GM18517 (cell line): Measurements from ENCODE around the gene SLCO2B1.

Experiments used
- ATAC-seq: cut with Tn5 transposase; IDR thresholded peaks from one replicate; pipeline ENCODE4 v1.9.1; 2021; ENCODE audit warnings: mild to moderate bottlenecking, moderate library complexity; ENCODE audit not compliant: unreplicated experiment

Gene SLCO2B1

DNA sequence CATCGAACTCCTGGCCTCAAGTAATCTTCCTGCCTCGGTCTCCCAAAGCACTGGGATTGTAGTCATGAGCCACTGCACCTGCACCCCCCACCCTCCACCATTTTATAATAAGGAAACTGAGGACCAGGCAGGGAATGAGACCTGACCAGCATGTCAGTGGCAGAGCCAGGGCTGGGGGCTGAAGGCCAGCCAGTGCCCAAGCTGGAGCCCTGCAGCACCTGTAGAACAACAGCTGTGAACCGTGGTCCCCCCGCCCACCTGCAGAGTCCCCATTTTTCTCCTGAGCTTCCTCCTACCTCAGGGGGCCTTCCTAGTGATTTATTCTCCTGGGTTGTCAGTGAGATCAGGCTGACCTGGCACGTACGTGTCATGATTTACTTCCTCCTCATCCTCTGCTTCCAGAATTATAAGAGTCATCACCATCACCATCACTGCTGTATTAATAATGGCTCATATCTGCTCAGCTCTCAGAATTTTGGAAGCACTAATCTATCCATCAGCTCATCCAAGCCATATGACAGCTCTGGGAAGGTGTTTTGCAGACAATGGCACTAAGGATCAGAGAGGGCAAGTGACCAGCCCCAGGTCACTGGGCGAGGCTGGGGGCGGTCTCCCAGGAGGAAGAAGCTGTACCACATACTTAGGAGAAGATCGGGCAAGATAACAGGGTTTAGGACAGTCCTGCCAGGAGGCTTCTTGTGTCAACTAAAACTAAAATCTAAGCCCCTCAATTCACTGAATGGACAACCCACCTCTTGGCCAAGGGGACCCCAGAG is 5.5 kb upstream of the SLCO2B1 start:
- ATAC-seq, result no peak

DNA sequence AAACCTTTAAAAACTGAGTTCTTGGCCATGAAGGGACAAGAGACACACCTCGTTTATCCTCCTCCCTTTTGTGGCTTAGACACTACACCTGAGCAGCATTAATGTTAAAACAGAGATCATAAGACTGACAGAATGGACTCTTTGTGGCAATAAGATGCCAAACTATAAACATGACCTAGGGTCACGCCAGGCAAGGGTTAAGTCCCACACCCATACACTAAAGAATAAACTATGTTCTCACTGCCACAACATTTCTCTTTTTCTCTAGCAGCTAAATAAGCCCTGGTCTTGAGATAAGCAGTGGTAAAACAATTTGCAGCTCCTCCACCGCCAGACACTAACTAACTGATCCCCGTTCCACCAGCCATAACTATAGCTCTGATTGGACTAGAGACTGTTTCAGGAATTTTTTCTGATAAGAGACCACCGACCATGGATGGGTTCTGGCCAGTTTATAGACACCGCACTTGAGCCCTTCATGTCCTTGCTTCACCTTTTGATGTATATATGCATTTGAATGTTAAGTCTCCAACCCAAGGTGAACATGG is 4.9 kb upstream of the SLCO2B1 start:
- ATAC-seq, result no peak

DNA sequence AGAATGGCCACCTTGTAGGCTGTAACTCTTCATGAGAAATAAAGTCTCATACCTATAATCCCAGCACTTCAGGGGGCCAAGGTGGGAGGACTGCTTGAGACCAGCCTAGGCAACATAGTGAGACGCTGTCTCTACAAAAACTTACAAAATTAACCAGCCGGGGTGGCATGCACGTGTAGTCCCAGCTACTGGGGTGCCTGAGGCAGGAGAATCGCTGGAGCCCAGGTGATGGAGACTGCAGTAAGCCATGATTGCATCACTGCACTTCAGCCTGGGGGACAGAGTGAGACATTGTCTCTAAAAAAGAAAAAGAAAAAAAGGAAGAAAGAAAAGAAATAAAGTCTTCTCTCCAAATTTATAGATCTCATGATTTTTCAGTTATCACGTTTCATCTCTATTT is 4.2 kb upstream of the SLCO2B1 start:
- ATAC-seq, result no peak

DNA sequence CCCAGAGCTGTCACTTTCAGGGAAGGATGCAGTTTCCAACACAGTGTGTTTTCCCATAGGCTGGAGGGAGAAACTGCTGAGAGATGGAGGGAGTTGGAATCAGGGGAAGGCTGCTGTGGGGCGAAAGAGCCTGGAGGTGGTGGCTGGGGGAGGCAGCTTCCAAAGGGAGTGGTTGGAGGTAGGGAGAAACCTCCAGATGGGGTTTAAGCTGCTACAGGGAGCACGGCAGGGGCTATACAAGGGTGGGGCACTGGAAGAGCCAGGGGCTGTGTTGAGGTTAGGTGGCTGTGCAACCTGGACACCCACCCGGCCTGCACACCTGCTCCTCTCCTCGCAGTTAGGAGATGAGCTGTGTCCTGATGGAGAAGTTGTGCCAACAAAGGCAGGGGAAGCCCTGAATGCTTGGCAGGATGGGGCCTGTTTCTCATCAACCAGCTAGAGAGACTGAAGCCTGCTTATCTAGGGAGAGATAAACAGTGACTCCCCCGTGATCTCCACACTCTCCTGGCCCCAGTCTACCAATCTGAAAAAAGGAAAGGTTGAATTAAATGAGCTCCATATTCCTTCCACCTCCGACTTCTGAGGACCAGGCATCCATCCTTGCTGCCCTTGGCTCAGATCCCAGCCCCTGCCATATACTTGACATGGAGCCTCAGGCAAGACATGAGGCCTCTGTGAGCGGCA is 3.6 kb upstream of the SLCO2B1 start:
- no peak for ATAC-seq

DNA sequence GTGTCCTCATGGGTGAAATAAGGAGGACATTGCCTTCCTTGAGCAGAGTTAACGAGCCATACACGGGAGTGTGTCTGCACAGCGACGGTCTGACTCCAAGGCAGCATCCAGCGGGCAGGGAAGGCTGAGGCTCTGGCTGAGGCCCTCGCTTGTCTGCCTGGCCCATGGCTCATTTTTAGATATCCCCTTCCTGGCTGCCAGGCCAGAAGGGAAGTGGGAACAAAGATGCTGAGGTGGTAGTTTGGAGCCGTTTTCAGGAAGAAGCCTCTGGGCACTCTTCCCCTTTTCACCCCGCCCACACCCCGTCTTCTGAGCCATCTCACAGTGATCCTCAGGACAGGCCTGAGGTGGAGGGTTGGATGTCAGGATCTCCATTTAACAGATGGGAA is 3.0 kb upstream of the SLCO2B1 start:
- ATAC-seq, result no peak

DNA sequence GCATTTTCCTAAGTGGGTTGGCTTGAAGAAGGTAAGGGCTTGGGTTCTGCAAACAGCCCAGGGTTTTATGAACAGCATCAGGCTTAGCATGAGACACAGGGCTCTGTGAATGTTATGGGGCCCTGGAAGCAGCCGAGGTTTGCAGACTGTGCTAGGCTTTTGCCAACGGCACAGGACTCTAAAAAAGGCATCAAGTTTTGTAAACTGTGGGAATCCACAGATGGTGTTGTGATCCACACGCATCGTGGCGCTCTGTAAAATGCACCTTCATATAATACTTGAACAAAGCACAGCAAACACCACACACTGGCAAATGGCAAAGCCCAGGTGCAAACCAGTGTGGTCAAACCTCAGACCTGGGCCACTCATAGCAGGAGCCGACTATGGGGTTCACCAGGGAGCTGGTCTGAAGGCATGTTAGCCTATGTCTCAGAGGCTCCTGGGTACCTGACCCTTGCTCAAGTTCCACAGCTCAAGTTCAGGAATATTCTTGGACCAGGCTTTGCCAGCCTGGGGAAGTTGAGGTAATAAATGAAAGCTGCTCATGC is 2.4 kb upstream of the SLCO2B1 start:
- no peak for ATAC-seq

DNA sequence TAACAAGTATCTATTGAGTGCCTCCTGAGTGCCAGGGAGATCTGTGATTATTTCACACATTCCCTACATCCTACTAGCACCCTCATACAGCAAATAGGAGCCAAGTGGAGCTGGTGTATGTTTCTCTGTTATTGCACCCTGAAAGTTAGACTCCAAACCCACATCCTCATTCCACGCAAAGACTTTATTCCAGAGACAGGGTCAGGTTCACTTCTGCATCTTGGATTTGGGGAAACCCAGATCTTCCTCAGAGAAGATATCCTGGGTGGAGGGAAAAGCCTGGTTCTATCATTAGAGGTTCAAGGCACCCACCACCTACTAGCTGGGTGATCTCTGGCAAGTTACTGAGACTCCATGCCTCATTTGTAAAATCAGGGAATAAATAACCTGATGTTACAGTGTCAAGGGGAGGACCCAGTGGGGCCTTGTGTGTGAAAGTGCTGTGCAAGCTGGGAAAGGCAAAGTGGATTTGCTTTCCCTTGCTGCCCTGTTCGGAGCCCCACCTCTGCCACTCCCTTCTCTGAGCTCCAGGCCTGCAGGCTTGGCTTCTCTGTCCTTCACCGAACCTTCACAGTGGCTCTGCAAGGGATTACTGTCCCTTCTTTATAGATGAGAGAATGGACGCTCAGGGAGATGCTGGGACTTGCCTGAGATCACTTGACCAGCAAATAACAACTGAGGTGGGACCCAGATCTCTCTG is 991 bp upstream of the SLCO2B1 start:
- no peak for ATAC-seq

DNA sequence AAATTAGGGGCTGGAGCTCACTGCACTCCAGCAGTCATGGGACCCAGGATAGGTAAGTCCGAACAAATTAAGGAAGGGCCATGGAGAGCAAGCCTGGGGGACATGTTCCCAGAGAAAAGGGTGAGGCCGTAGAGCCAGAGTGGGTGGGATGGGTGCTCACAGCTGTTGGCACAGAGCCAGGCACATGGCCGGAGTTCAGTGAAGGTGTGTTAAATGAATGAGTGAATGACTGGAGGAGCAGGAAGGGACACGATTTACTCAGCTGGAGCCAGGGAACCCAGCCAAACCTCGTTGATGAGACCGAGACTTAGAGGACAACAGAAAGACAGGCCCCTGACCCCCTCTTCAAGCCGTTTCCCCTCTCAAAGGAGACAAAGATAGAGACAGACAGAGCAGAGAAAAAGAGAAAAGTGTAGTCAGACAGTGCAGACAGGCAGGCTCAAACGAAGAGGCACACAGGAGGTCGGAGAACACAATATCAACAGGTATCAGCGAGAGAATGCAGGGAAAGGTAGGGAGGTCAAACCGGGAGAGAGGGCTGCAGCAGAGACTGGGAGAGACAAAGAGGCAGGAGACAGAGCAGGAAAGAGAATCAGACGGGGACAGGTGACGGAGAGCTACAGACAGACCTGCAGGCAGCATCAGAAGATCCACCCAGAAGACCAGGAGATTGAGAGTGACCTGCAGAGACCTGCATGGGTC is 590 bp downstream of the SLCO2B1 start:
- ATAC-seq, result no peak

DNA sequence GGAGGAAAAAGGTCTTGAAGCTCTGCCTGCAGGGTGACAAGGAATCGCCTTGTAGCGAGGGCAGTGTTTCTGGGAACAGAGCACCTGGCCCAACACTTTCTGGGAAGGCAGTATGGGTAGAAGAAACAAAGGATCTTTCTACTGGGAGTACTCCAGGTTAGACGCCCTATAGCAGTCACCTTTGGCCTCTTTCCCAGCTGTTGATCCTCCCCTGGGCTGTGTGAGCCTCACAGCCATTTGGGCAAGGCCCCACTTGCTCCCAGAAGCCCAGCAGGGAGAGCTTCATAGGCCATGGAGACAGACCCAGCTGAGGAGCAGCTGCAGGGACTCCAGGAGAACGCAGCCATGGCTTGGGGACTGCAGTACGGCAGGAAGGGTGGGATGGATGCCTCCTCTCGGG is 1.2 kb downstream of the SLCO2B1 start:
- no peak for ATAC-seq

DNA sequence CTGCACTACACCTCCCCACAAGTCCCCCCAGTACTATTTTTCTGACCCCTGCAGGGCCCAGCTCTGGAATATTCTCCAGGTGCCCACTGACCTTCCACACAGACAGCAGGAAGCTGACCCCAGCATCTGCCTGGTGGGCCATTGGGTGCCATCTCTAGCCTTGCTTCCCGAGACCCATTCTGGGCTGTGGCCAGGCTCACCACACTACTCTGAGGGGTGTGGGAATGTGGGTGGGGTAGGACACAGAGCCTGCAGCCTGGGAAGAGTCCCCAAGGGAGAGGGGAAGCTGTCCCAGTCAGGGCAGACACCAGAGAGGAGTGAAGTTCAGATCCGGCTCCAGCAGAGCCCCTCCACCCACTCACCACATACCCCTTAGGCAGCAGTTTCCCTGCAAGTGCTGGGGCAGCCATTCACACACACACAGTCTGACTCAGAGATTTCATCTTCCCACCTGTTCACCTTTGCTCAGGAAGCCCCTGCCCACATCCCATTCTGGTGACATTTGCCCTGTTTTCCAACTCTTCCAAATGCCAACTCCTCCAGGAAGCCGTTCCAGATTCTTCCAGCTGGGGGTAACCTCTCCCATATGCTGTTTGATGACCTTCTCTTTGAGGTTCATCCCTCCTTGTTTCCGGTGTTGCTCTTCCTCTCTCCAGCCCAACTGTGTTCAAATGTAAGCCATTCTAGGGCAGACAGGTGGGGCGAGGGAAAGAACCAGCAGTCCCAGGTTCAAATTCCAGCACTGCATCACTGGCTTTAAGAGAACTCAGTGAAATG is 1.9 kb downstream of the SLCO2B1 start:
- no peak for ATAC-seq

DNA sequence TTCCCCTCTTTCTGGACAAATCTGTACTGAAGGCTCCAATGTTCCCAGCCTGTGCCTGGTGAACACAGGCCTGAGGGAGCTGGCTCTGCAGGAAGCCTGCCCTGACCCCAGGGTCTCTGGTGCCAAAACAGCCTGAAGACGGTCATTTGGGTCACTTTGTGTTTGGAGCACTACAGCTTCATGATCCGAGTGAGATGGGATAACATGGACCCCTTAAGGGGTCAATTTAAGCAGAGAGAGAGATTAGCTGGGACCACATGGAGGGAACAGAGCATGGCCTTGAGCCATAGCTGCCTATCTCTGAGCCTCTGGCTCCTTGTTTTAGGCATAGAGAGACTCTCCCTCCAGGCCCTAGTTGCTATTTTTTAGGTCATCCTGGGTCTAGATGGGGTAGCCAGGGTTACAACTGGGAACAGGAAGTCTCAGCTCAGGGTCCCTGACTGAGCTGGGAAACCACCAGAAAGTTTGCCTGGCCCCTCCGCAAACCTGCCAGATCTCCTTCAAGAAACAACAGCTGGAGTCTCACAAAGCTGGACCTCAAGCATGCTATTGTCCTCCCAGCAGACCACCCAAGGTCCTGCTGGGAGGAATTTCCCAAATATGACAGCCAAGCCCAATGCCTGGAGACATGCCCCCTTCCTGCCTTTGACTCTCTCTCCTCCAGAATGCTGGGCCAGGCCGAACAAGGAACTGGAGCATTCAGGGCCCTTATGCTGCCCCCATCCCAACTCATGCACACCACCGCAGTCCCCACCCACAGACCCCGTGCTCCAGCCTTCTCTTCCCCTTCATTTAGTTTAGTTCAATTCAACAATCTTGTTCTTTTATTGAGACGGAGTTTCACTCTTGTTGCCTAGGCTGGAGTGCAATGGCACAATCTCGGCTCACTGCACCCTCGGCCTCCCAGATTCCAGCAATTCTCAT is 4.0 kb downstream of the SLCO2B1 start:
- ATAC-seq, result no peak

DNA sequence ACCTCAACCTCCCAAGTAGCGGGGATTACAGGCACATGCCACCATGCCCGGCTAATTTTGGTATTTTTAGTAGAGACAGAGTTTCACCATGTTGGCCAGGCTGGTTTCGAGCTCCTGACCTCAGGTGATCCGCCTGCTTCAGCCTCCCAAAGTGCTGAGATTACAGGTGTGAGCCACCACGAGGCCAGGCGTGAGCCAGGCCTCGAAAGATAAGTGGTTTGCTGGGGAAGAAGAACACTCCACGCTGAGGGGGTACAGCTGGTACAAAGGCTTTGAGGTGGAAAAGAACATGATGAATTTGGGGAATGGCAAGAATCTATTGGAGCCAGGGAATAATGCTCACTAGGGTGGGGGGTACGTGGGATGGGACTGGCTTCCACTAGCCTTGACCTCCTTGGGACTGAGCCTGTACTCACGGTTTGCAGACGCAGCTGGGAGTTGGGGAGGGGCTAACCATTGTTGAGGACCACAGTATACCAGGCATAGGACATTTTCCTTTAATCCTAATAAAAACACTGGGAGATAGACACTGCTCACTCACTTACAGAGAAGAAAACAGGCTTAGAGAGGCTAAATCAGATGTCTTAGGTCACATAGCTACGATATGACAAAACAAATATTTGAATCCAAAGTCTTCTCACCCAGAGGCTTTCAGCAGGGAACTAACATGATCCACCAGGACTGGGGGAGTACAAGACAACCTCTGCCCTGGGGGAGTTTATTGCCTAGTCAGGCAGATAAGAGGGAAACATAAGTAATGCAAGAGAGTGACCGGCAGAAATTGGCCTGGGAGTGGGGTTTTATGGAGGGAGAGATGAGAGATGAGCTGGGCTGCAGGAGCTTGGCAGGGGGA is 4.9 kb downstream of the SLCO2B1 start:
- no peak for ATAC-seq

DNA sequence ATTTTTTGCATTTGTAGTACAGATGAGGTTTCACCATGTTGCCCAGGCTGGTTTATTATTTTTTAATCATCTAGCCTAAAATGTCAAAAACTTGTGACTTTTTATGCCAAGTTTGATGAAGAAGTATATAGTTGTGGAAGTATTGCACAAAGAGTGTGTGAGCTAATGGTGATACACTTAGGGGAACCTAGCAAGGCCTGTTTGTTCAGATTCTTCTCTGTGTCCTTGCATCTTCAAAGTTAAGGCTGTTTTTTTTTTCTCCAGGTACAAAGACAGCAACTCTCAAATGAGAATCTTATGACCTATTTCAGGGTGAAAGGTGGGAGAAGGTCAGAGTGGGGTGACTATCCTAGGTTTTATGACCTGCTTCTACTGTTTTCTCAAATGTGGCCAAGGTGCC is 7.3 kb downstream of the SLCO2B1 start:
- ATAC-seq, result no peak

DNA sequence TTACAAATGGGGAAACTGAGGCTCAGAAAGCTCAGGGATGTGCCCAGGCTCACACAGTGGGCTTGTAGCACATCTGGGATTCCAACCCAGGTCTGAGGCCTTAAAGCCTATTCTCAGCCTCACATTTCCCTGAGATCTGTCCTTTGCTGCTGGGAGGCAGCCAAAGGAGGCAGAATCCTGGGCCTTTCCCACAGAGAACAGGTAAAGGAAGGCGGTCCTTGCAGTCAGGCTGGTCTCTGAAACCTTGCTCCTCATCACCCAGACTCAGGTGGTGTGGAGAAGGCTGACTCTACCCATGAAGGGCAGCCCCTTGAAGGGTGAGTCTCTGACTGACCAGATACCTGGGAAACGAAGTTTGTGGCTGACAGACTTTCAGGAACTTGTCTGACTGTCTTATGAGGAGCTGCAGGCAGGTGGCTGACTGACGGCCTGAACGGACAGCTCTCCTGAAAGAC is 7.8 kb downstream of the SLCO2B1 start:
- ATAC-seq, result no peak

DNA sequence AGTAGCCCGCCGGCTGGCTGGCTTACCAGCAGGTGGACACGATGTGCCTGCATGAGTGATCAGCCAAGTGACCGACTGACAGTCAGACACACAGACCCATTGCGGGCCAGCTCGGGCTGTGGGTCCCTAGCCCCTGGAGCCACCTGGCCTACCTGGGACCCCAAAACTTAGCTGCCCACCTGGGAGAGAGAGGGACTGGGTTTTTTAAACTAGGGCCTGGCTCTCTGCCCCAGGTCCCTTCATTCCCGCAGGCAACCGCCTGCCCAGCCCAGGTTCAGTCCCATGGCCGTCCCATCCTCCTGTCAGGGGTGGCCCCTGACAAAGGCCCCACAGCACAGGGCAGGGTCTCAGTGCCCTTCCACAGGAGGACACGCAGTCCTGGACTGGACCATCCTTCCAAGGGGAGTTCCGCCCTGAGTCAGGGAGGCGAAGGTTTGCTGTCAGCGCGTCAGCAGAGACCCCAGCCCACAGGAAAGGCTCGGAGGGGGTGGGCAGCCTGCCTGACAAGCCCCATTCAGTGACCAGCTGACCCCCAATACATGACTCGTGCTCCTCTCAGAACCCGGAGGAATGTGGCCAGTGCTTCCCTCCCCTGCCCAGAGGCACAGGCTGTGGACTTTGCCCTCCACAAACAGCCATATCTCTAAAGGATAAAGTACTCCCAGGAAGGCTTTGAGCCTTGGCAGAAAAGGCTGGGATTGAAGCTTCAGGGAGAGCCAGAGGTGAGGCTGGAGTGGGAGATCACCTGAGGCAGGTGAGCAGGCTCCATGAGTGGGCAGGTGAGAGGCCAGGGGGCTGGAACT is 8.4 kb downstream of the SLCO2B1 start:
- ATAC-seq, result no peak

DNA sequence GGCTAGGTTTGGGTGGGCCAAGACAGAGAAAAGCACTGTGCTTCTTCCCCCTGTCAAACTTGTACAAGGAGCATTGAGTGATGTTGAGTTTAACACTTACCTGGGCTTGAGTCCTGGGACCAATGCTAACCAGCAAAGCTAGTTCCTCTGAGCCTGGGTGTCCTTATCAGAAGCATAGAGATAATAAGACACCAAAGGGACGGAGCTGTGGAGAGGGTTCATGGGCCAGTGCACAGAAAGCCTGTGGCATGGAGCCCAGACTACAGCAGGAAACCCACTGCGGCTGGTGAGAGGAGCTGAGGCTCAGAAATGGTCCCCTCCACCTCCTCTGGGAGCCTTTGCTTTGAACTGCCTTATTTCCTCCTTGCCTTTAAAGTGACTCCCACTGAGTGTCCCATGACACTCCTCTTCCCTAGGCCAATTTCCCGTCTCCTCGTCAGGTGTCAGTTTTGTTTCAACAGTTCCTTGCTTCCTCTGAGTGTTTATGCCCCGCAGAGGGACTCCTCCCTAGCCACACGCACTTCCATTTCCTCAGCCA is 9.4 kb downstream of the SLCO2B1 start:
- ATAC-seq, result no peak

DNA sequence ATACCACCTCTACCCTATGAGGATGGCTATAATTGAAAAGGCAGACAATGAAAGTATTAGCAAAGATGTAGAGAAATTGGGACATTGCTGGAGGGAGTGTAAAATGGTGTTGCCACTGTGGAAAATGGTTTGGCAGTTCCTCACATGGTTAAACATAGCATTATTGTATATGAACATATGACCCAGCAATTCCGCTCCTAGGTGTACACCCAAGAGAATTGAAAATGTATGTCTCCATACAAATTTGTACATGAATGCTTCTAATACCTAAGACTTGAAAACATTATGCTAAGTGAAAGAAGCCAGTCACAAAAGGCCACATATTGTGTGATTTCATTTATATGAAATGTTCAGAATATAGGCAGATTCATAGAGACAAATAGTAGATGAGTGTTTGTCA is 10.0 kb downstream of the SLCO2B1 start:
- ATAC-seq, result no peak
